ENCODE data around the gene DLG2. TPM values are rescaled to one million over a fixed set of nuclear protein-coding genes. Genes with fewer than 3 reads are reported as not detected.
"Not testable (repeated sequence)": the region's sequence is repeated elsewhere in the genome, so short reads cannot be mapped to it uniquely, and the experiment has no call there.

The DLG2 gene
- total RNA-seq, 2 donors from 2014 or later, result 1.9 to 3.2 TPM

- ATAC-seq (no peak), DNase-seq (no peak)
- intact Hi-C loops (cut with DNase I, micrococcal nuclease), result no loop called here
These were observed 771.5 kb downstream of the DLG2 start for GRCh38 chr11:84855508-84856245.

- DNase-seq (no peak), ATAC-seq (no peak)
- intact Hi-C loops (cut with DNase I, micrococcal nuclease), result no loop called here
These were observed 772.7 kb downstream of the DLG2 start for GRCh38 chr11:84854498-84854880.

GRCh38 chr11:84853841-84854497 is 773.2 kb downstream of the DLG2 start:
- intact Hi-C loops (cut with DNase I, micrococcal nuclease), result no loop called here
- no peak for ATAC-seq
- DNase-seq, result no peak

GRCh38 chr11:84847842-84848241 is 779.3 kb downstream of the DLG2 start:
- DNase-seq (no peak), ATAC-seq (no peak)
- intact Hi-C loops (cut with DNase I, micrococcal nuclease), result no loop called here

- intact Hi-C loops (cut with DNase I, micrococcal nuclease); ATAC-seq; DNase-seq: not testable (repeated sequence)
These were observed 786.9 kb downstream of the DLG2 start for GRCh38 chr11:84840201-84840600.

GRCh38 chr11:84837402-84838069 is 789.6 kb downstream of the DLG2 start:
- ATAC-seq, result no peak
- no peak for DNase-seq
- intact Hi-C loops (cut with DNase I, micrococcal nuclease), result no loop called here

GRCh38 chr11:84836371-84836770 is 790.8 kb downstream of the DLG2 start:
- DNase-seq (no peak), ATAC-seq (no peak)
- intact Hi-C loops (cut with DNase I, micrococcal nuclease), result no loop called here

GRCh38 chr11:84833488-84834088 is 793.6 kb downstream of the DLG2 start:
- intact Hi-C loops (cut with DNase I, micrococcal nuclease), result no loop called here
- ATAC-seq (peak; percentile 80), DNase-seq (peak in 1 of 2 donors; percentile 12)

- ATAC-seq (no peak), DNase-seq (no peak)
- intact Hi-C loops (cut with DNase I, micrococcal nuclease), result no loop called here
These were observed 796.8 kb downstream of the DLG2 start for GRCh38 chr11:84830372-84830771.

GRCh38 chr11:84829162-84829561 is 798.0 kb downstream of the DLG2 start:
- intact Hi-C loops (cut with DNase I, micrococcal nuclease), result no loop called here
- DNase-seq (no peak), ATAC-seq (no peak)

- DNase-seq (no peak), ATAC-seq (no peak)
- intact Hi-C loops (cut with DNase I, micrococcal nuclease), result no loop called here
These were observed 798.5 kb downstream of the DLG2 start for GRCh38 chr11:84828616-84829015.

- peak; percentile 97 for ATAC-seq
- DNase-seq, result peak in 1 of 2 donors; percentile 24
- intact Hi-C loops (cut with DNase I, micrococcal nuclease), result no loop called here
These were observed 802.0 kb downstream of the DLG2 start for GRCh38 chr11:84825106-84825660.

- no peak for DNase-seq
- intact Hi-C loops (cut with DNase I, micrococcal nuclease), result no loop called here
These were observed 802.5 kb downstream of the DLG2 start for GRCh38 chr11:84824624-84825023.

GRCh38 chr11:84819537-84819936 is 807.6 kb downstream of the DLG2 start:
- intact Hi-C loops (cut with DNase I, micrococcal nuclease), result no loop called here
- ATAC-seq (no peak), DNase-seq (no peak)

More at GRCh38 chr11:84824624-84825023, 802.5 kb downstream of the DLG2 start:
- no peak for ATAC-seq

- ATAC-seq (no peak), DNase-seq (no peak)
- intact Hi-C loops (cut with DNase I, micrococcal nuclease), result no loop called here
These were observed 808.0 kb downstream of the DLG2 start for GRCh38 chr11:84819128-84819527.

- intact Hi-C loops (cut with DNase I, micrococcal nuclease), result no loop called here
- ATAC-seq (no peak), DNase-seq (no peak)
These were observed 809.1 kb downstream of the DLG2 start for GRCh38 chr11:84817998-84818397.

- intact Hi-C loops (cut with DNase I, micrococcal nuclease), result no loop called here
- DNase-seq (no peak), ATAC-seq (no peak)
These were observed 814.6 kb downstream of the DLG2 start for GRCh38 chr11:84812471-84812969.

- ATAC-seq, result no peak
- intact Hi-C loops (cut with DNase I, micrococcal nuclease), result no loop called here
These were observed 820.8 kb downstream of the DLG2 start for GRCh38 chr11:84806354-84806753.

GRCh38 chr11:84804041-84804440 is 823.1 kb downstream of the DLG2 start:
- ATAC-seq, result no peak
- no peak for DNase-seq
- intact Hi-C loops (cut with DNase I, micrococcal nuclease), result no loop called here

More at GRCh38 chr11:84806354-84806753, 820.8 kb downstream of the DLG2 start:
- no peak for DNase-seq
